GM13976 (cell line): ENCODE results near the gene MGAT5.

ENCODE experiments used
- DNase-seq: peaks from one replicate; pipeline ENCODE4 v3.0.0; 2012; ENCODE audit warnings: low spot score
- in situ Hi-C: fragments of 300-500 bp; cut with MboI; formaldehyde crosslinking; loops from one replicate; pipeline ENCODE4 v1.12.0; 2022; ENCODE audit warnings: low sequenced_read_pairs, mixed read lengths, inconsistent platforms; ENCODE audit not compliant: unreplicated experiment
- TF ChIP-seq, protein P1 (sequence below): IDR thresholded peaks from 2 replicates; pipeline ENCODE4 v1.5.1; 2012; ENCODE audit warnings: borderline replicate concordance, mild to moderate bottlenecking; ENCODE audit not compliant: insufficient read depth; ENCODE audit errors: extremely low read depth, missing control alignments, control extremely low read depth

Gene MGAT5

DNA sequence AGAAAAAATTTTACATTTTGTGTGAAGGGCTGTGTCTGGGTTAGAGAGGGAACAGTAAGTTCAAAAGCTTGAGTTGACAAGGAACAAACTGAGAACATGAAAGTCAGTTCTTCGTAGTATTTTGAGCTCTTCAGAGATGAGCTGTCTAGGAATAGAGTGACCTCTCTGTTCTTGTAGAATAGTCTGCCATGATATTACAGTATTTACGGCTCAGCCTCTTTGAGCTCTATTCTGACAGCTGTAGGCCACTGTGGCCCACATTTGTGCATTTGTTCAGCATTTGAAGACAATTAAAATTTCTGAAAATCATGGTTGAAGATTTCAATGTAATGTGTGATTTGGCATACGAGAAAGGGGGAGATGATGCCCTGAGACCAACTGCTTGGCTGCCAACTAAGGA lies 172.8 kb downstream of the MGAT5 start:
- DNase-seq = no peak
- in situ Hi-C loops = no loop called here
- TF ChIP-seq, protein P1, sequence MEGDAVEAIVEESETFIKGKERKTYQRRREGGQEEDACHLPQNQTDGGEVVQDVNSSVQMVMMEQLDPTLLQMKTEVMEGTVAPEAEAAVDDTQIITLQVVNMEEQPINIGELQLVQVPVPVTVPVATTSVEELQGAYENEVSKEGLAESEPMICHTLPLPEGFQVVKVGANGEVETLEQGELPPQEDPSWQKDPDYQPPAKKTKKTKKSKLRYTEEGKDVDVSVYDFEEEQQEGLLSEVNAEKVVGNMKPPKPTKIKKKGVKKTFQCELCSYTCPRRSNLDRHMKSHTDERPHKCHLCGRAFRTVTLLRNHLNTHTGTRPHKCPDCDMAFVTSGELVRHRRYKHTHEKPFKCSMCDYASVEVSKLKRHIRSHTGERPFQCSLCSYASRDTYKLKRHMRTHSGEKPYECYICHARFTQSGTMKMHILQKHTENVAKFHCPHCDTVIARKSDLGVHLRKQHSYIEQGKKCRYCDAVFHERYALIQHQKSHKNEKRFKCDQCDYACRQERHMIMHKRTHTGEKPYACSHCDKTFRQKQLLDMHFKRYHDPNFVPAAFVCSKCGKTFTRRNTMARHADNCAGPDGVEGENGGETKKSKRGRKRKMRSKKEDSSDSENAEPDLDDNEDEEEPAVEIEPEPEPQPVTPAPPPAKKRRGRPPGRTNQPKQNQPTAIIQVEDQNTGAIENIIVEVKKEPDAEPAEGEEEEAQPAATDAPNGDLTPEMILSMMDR = no peak

DNA sequence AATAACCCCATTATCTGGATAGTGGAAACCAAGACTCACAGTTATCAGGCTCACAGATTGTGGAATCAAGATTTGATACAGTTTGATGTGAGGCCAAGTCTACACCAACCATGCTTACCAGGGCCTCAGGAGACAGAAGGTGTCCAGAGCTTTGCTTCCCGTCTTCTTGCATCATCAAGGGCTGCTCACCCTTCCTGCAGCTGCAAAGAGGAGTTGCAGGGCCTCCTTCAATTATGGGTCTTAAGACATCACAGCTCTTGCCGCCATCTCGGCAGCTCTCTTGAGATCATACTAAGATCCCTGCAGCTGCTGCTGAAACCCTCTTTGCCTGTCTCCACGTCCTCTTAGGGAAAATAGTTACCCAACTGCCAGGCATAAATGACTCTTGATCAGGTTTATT lies 176.0 kb downstream of the MGAT5 start:
- DNase-seq = no peak
- TF ChIP-seq, protein P1 = no peak
- in situ Hi-C loops = no loop called here

DNA sequence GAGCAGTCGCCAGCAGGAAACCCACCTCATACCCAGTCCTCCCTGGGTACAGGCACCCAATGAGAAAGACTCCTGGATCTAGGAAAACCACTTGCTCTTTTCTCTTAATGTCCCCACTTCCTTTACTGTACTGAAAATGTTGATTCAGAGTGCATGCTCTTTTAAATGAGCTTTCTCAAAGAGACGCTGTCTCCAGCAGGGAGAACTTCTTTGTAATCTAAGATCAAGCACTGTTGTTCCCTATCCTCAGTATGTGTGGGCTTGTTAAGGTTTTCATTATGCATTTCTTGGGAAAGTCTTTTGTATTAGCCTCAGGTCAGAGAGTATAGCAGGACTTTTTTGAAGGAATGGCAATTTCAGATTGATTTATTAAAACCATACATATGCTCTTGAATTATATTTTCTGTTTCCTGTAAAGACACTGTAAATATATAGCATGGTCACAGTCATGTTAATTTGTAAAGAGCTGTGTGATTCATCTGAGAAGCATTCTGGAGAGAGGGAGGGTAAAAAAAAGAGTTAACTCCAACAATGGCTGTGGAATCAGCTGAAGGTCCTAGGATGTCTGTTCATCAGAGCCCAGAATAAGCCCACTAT lies 178.1 kb downstream of the MGAT5 start:
- TF ChIP-seq, protein P1 = no peak
- no peak for DNase-seq

DNA sequence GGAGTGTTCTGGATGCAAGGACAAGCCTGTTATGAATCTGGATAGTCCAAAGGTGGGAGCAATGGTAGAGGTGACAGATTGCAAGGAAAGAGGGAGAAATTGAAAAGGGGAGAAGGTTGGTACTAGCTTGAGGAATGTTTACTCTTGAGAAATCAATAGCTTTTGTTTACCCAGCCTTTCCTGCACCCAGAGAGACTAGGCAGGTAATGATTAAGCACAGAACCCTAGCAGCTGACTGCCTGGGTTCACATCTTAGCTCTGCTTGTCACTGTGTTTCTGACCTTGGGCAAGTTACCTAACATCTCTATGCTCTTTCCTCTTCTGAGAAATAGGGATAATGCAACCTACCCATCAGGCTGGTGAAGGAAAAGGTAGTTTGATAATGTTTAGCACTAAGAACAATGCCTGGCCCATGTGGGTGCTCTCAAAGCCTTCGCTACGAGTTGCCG lies 178.6 kb downstream of the MGAT5 start:
- in situ Hi-C loops = no loop called here
- TF ChIP-seq, protein P1 = no peak
- no peak for DNase-seq

More for the DNA sequence above, 178.1 kb downstream of the MGAT5 start:
- in situ Hi-C loops = no loop called here

DNA sequence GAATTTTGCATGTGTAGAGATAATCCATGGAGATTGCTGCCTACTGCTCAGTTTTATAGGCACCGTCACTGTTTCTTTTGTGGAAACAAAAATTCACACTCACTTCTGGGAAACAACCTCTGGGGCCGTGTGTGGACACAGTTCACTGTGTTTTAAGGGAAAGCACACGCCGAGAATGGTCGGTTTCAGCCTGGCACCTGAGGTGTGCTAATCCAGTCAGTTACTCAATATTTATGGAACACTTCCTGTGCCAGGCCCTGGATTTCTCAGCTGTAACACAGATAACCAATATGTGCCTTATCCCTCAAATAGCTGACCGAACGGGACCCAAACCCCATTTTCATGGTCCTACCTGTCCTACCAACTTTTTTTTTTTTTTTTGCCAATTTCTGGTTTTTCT lies 179.6 kb downstream of the MGAT5 start:
- in situ Hi-C loops = no loop called here
- no peak for DNase-seq
- TF ChIP-seq, protein P1 = no peak

DNA sequence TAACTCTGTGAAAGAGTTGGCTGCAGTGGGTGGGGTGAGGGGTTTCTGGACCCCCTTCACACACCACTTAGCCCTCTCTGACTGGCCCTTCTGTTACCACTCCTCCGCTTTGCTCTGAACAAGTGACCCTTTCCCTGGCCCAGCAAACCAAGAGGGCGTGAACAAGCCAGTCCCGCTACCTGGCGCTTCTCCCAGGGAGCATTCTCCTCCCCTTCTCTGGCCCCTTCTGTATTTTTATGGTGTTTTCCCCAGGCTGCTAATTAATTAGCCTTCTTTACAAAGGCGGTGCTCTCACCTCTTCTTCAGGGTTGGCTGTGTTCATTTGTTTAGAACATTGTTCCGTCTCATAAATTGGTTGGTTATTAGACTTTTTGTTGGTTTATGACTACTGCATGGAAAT lies 180.1 kb downstream of the MGAT5 start:
- TF ChIP-seq, protein P1 = no peak
- in situ Hi-C loops = no loop called here
- DNase-seq = no peak
